22Rv1 (cell line): ENCODE results near the gene THOP1.

Source experiments
- H3K27ac ChIP-seq: fragments of 450-650 bp; 2 replicates; pipeline ENCODE4 v1.5.1; 2017
- CTCF ChIP-seq: fragments of 450-650 bp; IDR thresholded peaks from 2 replicates; pipeline ENCODE4 v1.5.1; 2017; ENCODE audit warnings: mild to moderate bottlenecking
- ZFX ChIP-seq: fragments of 450-650 bp; IDR thresholded peaks from 2 replicates; pipeline ENCODE4 v1.6.1; 2017; ENCODE audit warnings: antibody characterized with exemption, borderline replicate concordance

THOP1 gene

GRCh38 chr19:2847507-2847906 is 62.2 kb downstream of the THOP1 start:
- no peak for TF ChIP-seq ZFX
- TF ChIP-seq CTCF = no peak
- no peak overlapping the region for H3K27ac ChIP-seq

- TF ChIP-seq ZFX (no peak), CTCF (no peak)
- H3K27ac ChIP-seq = no peak overlapping the region
These were observed 63.3 kb downstream of the THOP1 start for GRCh38 chr19:2848616-2849015.

- no peak overlapping the region for H3K27ac ChIP-seq
- TF ChIP-seq ZFX (no peak), CTCF (no peak)
These were observed 65.1 kb downstream of the THOP1 start for GRCh38 chr19:2850256-2850925.

GRCh38 chr19:2852598-2852997 is 67.3 kb downstream of the THOP1 start:
- H3K27ac ChIP-seq = no peak overlapping the region
- TF ChIP-seq ZFX (no peak), CTCF (no peak)

GRCh38 chr19:2853015-2853606 is 67.8 kb downstream of the THOP1 start:
- no peak for TF ChIP-seq CTCF
- no peak for TF ChIP-seq ZFX
- no peak overlapping the region for H3K27ac ChIP-seq

GRCh38 chr19:2854849-2855248 is 69.5 kb downstream of the THOP1 start:
- no peak for TF ChIP-seq CTCF
- TF ChIP-seq ZFX = no peak
- H3K27ac ChIP-seq = no peak overlapping the region

- TF ChIP-seq CTCF = no peak
- no peak for TF ChIP-seq ZFX
- no peak overlapping the region for H3K27ac ChIP-seq
These were observed 71.3 kb downstream of the THOP1 start for GRCh38 chr19:2856457-2857050.
